ENCODE measurements around the gene LRRC57.

Gene LRRC57

DNA sequence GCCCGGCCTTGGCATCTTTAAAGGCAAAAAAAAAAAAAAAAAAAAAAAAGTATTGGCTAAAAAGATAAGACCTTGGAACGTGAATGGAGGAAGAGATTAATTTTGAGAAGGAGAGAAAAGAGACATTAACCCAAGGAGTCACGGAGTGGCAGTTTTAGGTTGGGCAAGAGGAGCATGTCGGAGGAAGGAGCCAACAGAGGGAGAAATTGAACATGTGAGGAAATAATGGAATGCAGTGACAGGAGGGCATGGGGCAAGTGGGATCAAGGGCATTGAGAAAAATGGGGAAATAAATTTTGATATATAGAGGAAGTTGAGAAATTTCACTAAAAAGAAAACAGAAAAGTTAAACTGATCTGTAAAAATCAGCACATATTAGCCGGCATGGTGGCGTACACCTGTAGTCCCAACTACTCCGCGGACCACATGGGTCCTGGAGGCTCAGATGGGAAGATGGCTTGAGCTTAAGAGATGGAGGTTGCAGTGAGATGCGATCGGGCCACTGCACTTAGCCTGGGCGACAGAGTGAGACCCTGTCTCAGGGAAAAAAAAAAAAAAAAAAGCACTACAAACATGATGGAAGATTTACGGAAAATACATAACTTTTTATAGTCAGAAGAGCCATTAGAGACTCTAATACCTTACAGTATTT, 1.3 kb upstream of the LRRC57 start:
- DNase-seq: no peak

DNA sequence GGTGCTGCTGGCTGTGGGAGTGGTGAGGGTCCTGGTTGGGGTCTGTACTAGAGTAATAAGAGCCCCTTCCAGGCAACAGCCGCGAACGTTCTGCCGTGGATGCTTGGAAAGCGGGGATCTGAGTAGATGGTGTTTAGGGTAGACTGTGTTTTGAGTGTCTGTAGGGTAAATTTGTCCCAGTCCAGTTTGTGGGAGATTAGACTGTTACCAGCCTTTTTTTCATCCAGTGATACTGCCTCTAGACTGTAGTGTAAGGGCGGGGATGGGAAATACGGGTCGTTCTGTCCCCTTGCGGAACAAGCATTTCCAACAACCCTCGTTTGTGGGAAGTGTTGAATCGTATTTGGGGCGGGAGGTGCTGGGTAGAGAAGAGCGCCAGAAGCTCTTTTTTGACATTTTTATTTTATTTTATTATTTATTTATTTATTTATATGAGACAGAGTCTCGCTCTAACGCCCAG, 469 bp upstream of the LRRC57 start:
- no peak for DNase-seq

- no peak for DNase-seq
Observed at GRCh38 chr15:42547918-42548248, 710 bp downstream of the LRRC57 start.

- DNase-seq: no peak
Observed at GRCh38 chr15:42544853-42545629, 3.6 kb downstream of the LRRC57 start.

GRCh38 chr15:42533246-42533645, 15.3 kb downstream of the LRRC57 start:
- no peak for DNase-seq

DNA sequence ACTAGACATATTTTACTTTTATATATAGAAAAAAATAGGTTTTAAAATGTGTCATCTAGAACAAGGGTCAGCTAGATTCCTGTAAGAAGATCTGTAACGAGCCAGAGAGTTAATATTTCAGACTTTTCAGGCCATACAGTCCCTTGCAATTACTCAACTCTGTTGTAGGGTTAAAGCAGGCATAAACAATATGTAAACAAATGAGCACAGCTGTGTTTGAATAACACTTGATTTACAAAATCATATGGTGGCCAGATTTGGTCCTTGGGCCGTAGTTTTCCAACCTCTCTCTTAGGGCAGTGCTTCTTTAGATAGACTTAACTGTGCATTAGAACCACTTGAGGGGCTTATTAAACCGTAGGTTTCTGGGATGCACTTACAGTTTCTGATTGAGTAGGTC, 19.6 kb downstream of the LRRC57 start:
- no peak for DNase-seq

GRCh38 chr15:42523331-42523730, 25.3 kb downstream of the LRRC57 start:
- DNase-seq: no peak

DNA sequence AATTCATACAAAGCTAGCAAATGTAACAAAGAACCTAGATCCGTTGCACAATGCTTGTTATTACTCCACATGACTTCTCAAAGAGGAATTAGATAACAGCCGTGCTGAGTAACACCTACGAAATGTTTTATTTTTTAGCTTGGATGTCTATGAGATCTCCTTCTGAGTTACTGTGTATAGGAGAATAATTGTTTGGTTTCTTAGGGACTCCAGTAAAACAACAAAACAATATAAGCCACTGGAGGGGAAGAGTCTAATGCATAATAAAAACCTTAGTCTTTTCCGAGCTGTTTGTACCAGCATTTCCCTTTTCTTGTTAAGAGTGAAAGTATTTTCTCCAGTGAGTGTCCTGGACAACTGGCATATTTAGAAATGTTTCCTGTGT, 37.6 kb downstream of the LRRC57 start:
- DNase-seq: no peak

- DNase-seq: no peak
Observed at GRCh38 chr15:42510258-42511006, 38.2 kb downstream of the LRRC57 start.

DNA sequence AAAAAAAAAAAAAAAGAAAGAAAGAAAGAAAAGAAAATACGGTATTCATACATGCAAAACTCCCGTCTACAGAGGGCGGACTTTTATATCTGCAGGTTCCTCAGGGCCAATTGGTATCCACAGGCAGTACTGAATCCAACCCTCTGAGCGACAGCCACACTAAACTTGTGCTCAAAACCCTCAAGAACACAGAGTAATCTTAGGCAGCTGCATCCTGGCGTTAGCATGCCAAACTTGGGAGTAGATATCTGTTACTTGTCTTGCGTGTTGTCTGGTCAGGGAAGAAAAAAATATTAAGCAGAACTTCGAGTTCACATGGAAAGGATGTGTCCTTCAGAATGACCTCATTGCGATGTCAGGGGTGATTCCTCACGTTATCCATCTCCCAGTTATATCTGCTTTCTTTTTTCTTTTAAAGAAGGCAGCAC, 40.3 kb downstream of the LRRC57 start:
- no peak for DNase-seq

- no peak for DNase-seq
Observed at GRCh38 chr15:42507514-42507913, 41.1 kb downstream of the LRRC57 start.

GRCh38 chr15:42504631-42505030, 44.0 kb downstream of the LRRC57 start:
- no peak for DNase-seq

GRCh38 chr15:42503825-42504224, 44.8 kb downstream of the LRRC57 start:
- no peak for DNase-seq

DNA sequence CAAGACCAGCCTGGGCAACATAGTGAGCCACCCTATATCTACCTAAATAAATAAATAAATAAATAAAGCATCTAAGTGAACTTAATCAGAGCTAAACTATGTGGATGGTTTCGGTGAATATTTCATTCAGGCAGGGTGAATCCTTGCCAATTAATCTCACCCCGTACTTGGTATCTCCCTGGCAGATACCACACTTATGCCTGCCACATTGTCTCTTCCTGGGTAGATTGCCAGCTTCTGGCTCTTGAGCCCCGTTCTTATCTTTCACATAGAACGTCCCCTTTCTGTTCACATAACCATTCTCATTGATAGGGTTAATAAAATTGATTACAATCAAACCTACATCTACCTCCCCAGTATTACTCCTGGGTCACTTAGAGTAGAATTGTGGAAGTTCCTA, 46.1 kb downstream of the LRRC57 start:
- no peak for DNase-seq

DNA sequence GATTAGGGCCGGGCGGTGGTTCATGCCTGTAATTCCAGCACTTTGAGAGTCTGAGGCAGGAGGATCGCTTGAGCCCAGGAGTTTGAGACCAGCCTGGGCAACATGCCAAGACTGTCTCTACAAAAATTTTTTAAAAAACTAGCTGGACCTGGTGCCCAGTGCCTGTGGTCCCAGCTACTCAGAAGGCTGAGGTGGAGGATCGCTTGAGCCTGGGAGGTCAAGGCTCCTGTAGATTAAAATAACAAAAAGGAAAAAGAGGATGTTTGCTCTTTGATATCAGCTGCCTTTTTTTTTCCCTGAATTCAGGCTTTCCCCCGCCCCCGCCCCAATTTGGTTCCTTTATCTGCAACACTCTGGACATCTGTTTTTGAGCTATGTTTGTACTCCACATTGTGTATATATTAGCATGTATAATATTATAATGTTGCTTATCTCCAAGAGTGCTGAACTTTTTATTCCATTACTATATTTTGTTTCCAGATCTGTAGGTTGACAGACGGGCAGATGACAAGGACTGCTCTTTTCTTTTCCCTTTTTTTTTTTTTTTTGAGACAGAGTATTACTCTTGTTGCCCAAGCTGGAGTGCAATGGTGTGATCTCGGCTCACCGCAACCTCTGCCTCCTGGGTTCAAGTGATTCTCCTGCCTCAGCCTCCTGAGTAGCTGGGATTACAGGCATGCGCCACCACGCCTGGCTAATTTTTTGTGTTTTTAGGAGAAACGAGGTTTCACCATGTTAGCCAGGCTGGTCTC, 48.6 kb downstream of the LRRC57 start:
- no peak for DNase-seq

GRCh38 chr15:42498212-42499068, 50.2 kb downstream of the LRRC57 start:
- no peak for DNase-seq

DNA sequence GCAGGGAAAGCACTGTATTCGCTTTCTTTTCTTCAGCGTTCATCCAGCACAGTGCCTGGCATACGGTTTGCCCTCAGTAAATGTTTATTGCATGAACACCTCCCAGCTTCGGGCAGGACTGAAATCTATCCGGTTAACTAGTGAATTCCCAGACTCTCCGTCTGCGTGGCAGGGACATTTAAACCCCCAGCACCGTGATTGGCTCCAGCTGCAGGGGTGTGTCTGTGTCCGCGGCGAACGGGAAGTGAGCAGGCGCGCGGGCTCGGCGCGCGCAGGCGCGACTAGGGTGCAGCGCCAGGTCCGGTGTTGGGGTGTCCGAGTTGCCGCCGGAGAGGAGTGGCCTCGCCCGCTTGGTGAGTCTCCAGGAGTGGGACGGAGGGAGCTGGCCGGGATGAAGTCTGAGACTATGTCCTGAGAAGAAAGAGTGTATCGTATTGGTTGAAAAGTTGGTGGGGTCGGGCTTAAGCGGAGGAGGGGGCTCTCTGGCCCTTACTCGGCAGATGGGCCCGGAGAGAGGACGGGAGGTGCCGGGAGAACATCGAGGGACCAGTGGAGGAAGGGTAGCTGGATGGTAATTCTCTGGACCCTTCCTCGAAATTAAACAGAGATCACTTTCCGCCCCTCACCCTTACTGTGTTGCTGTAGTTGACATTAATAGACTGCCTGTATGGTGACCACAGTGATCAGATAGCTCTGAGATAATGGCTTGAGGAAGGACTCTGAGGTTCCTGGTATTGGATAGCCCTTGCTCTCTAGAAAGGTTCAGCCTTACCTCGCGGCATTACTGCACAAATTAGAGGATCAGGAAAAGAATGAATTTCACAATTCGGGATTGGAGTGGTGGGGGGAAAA, 53.0 kb downstream of the LRRC57 start, which contains the start of gene SNAP23:
TSS of gene SNAP23 (plus strand) at position 274 of the 852 bp plus-strand sequence. CDS start 16,213 bp downstream, outside the sequence.
- DNase-seq: peak; percentile 84

GRCh38 chr15:42494998-42495360, 53.6 kb downstream of the LRRC57 start:
- peak; percentile 37 for DNase-seq

- no peak for DNase-seq
Observed at GRCh38 chr15:42493679-42494078, 54.9 kb downstream of the LRRC57 start.

- no peak for DNase-seq
Observed at GRCh38 chr15:42491539-42492225, 56.9 kb downstream of the LRRC57 start.

Data from activated naive CD4-positive, alpha-beta T cell treated with Interleukin-2 at 50 U/mL for 16 hours (primary cell).